Astrocyte of the spinal cord (primary cell): ENCODE measurements around the gene TENM3.

Experiments used
- DNase-seq: peaks from one replicate; pipeline ENCODE4 v3.0.0; 2011; ENCODE audit warnings: low read depth, low spot score
- H3K4me3 ChIP-seq: 2 replicates; pipeline ENCODE4 v1.5.1; 2011; ENCODE audit warnings: low read depth, mild to moderate bottlenecking, low read length, moderate library complexity
- in situ Hi-C: cut with HindIII; loops from 2 replicates; pipeline ENCODE4 v1.10.0; 2017; ENCODE audit warnings: low sequenced_read_pairs
- TF ChIP-seq, protein P1 (sequence below): IDR thresholded peaks from 2 replicates; pipeline ENCODE4 v1.5.1; 2012; ENCODE audit warnings: low read depth, mild to moderate bottlenecking, low read length, inconsistent platforms

TENM3 gene

DNA sequence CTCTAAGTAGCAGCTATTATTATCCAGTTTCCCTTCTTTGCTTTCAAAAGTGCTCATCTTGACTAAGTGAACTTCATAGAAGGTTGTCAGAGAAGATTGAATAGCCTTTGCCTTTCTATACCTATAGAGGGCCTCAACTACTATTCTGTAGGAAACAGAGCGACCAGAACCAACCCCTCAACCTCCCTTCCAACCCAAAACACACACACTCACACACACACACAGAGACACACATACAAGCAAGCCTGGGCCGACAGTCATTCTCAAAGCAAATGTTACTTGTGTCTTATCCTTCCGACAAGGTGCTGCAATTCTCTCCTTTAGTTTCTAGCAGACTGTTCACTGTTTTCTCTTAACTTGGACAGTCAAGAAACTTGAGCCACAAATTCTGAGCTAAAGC lies 472.3 kb downstream of the TENM3 start:
- TF ChIP-seq, protein P1, sequence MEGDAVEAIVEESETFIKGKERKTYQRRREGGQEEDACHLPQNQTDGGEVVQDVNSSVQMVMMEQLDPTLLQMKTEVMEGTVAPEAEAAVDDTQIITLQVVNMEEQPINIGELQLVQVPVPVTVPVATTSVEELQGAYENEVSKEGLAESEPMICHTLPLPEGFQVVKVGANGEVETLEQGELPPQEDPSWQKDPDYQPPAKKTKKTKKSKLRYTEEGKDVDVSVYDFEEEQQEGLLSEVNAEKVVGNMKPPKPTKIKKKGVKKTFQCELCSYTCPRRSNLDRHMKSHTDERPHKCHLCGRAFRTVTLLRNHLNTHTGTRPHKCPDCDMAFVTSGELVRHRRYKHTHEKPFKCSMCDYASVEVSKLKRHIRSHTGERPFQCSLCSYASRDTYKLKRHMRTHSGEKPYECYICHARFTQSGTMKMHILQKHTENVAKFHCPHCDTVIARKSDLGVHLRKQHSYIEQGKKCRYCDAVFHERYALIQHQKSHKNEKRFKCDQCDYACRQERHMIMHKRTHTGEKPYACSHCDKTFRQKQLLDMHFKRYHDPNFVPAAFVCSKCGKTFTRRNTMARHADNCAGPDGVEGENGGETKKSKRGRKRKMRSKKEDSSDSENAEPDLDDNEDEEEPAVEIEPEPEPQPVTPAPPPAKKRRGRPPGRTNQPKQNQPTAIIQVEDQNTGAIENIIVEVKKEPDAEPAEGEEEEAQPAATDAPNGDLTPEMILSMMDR: no peak
- in situ Hi-C loops: no loop called here

GRCh38 chr4:182716192-182716591 lies 473.0 kb downstream of the TENM3 start:
- in situ Hi-C loops: no loop called here
- H3K4me3 ChIP-seq: no peak overlapping the region
- DNase-seq: no peak
- TF ChIP-seq, protein P1: no peak

More for the DNA sequence above, 472.3 kb downstream of the TENM3 start:
- no peak overlapping the region for H3K4me3 ChIP-seq
- DNase-seq: no peak

DNA sequence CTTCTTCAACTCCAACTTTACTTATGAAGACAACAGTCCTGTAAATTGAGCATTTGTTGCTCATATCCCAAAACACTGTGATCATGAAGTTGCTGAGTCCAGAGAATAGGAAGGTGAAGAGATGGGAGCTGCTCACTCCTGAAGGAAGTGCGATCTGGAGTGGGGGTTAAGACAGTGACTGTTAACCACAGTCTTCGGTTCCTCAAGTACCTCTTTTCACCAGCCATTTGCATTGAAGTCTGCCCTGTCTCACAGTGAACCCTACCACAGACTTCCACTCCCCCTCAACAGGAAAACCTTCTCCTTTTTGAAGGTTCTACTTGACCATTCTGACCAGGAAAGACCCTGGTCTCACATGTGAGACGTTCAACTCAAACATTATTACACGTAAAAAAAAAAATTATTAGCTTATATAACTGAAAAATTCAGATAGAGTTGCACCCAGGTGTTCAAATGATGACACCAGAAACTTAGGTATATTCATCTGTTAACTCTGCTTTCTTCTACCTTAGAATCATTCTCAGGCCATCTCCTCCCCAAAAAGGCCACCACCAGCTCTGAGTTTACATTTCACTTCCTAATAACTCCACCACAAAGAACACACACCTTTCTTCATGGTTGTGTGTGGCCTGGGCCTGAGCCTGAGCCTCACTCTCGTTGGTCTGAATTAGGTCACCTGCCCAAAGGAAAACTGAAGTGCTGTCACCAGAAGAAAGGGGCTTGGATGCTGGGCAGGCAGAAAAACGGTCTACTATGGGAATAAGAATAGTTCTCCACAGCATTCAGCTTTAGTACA lies 474.8 kb downstream of the TENM3 start:
- DNase-seq: no peak
- TF ChIP-seq, protein P1: no peak
- H3K4me3 ChIP-seq: no peak overlapping the region
- in situ Hi-C loops: no loop called here

GRCh38 chr4:182724414-182724813 lies 481.2 kb downstream of the TENM3 start:
- TF ChIP-seq, protein P1: no peak
- H3K4me3 ChIP-seq: no peak overlapping the region
- no peak for DNase-seq
- in situ Hi-C loops: no loop called here

- TF ChIP-seq, protein P1: no peak
- no peak overlapping the region for H3K4me3 ChIP-seq
- DNase-seq: no peak
- in situ Hi-C loops: no loop called here
These were observed 486.3 kb downstream of the TENM3 start for GRCh38 chr4:182729516-182729915.

GRCh38 chr4:182730791-182731190 lies 487.6 kb downstream of the TENM3 start:
- no peak for DNase-seq
- TF ChIP-seq, protein P1: no peak
- in situ Hi-C loops: no loop called here
- H3K4me3 ChIP-seq: no peak overlapping the region

DNA sequence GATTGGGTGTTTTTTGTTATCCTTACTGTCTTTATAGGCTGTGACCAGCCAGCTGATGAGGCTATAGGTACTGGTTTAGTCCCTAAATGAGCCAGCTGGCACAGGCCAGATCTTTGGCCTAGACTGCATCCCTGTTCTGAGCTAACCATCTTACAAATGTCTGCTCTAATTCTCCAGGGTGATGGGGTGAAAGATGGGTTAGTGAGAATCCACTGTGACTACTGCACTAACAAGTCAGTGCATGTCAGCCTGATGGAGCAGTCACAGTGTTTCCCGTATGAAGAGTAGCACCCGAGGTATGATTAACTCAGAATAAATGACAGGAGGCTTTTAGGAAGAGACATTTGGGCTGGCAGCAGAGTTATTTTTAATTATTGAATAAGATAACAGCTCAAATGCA lies 493.0 kb downstream of the TENM3 start:
- in situ Hi-C loops: no loop called here
- H3K4me3 ChIP-seq: no peak overlapping the region
- DNase-seq: no peak
- TF ChIP-seq, protein P1: no peak
